IPS DF 6.9 (cell line): ENCODE results near the gene EHMT1.
"Not testable (repeated sequence)": the region's sequence is repeated elsewhere in the genome, so short reads cannot be mapped to it uniquely, and the experiment has no call there.

Source experiments
- DNase-seq: peaks from one replicate; pipeline ENCODE4 v3.0.0-alpha.2; 2013; ENCODE audit warnings: low read depth, low spot score
- H3K27ac ChIP-seq: one replicate; pipeline ENCODE4 v1.5.1; 2013; ENCODE audit warnings: low read length, control low read depth
- H3K27me3 ChIP-seq: 2 replicates; pipeline ENCODE4 v1.6.1; 2013; ENCODE audit warnings: mild to moderate bottlenecking, low read length; ENCODE audit not compliant: control insufficient read depth, insufficient read depth
- H3K36me3 ChIP-seq: 2 replicates; pipeline ENCODE4 v1.6.1; 2013; ENCODE audit warnings: low read length; ENCODE audit not compliant: control insufficient read depth, insufficient read depth
- H3K4me1 ChIP-seq: 2 replicates; pipeline ENCODE4 v1.6.1; 2013; ENCODE audit warnings: low read length; ENCODE audit not compliant: control insufficient read depth, insufficient read depth
- H3K4me3 ChIP-seq: 2 replicates; pipeline ENCODE4 v1.5.1; 2013; ENCODE audit warnings: mild to moderate bottlenecking, low read length
- H3K9me3 ChIP-seq: 2 replicates; pipeline ENCODE4 v1.6.1; 2013; ENCODE audit warnings: low read length, inconsistent platforms; ENCODE audit not compliant: control insufficient read depth, insufficient read depth
- WGBS: extraction: QIAGEN DNeasy Blood & Tissue Kit; methylation state at CpG from one replicate; pipeline ENCODE4 v1.1.7; 2013; ENCODE audit warnings: mixed read lengths, missing lambda C conversion rate; ENCODE audit not compliant: insufficient read length, insufficient coverage; 5-methylcytosine and 5-hydroxymethylcytosine counted together

Gene EHMT1

DNA sequence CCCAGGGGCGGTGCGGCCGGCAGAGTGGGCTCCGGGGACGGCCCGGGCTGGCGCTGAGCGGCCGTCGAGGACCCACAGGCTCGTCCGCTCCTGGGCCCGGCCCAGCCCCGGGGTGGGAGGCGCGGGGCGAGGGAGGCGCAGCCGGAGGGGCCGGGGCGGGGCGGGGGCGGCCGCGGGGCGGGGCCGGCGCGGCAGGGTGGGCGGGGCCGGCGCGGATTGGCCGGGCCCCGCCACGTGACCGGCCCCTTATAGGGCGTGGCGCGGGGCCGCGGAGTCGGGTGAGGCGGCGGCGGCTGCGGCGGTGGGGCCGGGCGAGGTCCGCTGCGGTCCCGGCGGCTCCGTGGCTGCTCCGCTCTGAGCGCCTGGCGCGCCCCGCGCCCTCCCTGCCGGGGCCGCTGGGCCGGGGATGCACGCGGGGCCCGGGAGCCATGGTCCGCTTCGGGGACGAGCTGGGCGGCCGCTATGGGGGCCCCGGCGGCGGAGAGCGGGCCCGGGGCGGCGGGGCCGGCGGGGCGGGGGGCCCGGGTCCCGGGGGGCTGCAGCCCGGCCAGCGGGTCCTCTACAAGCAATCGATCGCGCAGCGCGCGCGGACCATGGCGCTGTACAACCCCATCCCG lies 258.8 kb downstream of the EHMT1 start, which contains the start of gene CACNA1B:
Gene CACNA1B, plus strand, starts transcription at position 277 of the 617 bp plus-strand sequence. Its CDS starts 152 bp downstream, at position 429.
- DNase-seq, H3K9me3 ChIP-seq, H3K27me3 ChIP-seq, H3K36me3 ChIP-seq, H3K4me1 ChIP-seq, H3K27ac ChIP-seq: not testable (repeated sequence)
- WGBS: no CpG with 5 or more reads among the region's 95 CpGs
- peak within 1 kb of the TSS; percentile 53; the same call in 1 of the 2 replicates for H3K4me3 ChIP-seq

GRCh38 chr9:137878146-137878941 lies 259.5 kb downstream of the EHMT1 start:
- no peak overlapping the region for H3K27ac ChIP-seq
- peak; percentile 54 for DNase-seq
- H3K4me3 ChIP-seq: peak overlapping the region; percentile 53; the same call in 1 of the 2 replicates
- H3K27me3 ChIP-seq: peaks cover 2% of the 10 kb centered on the region; the same call in 1 of the 2 replicates
- H3K9me3 ChIP-seq: no peaks in the 10 kb centered on the region
- WGBS: no CpG with 5 or more reads among the region's 101 CpGs
- H3K36me3 ChIP-seq: peaks cover 8% of the 10 kb centered on the region; the same call in 1 of the 2 replicates
- peaks cover 2% of the 10 kb centered on the region for H3K4me1 ChIP-seq

GRCh38 chr9:137879052-137879451 lies 260.2 kb downstream of the EHMT1 start:
- Histone ChIP-seq H3K4me3 (no peak overlapping the region), H3K27ac (no peak overlapping the region), H3K9me3 (no peaks in the 10 kb centered on the region), H3K36me3 (peaks cover 8% of the 10 kb centered on the region; the same call in 1 of the 2 replicates), H3K4me1 (peaks cover 2% of the 10 kb centered on the region), H3K27me3 (peaks cover 2% of the 10 kb centered on the region; the same call in 1 of the 2 replicates)
- DNase-seq: no peak
- no CpG with 5 or more reads among the region's 20 CpGs for WGBS

- WGBS: no CpG with 5 or more reads among the region's 8 CpGs
- DNase-seq: no peak
Observed at GRCh38 chr9:137879566-137880150, 260.9 kb downstream of the EHMT1 start.

GRCh38 chr9:137880160-137880975 lies 261.6 kb downstream of the EHMT1 start:
- no peak for DNase-seq
- Histone ChIP-seq H3K27me3 (peaks cover 2% of the 10 kb centered on the region; the same call in 1 of the 2 replicates), H3K4me3 (no peak overlapping the region), H3K27ac (no peak overlapping the region), H3K4me1 (peaks cover 2% of the 10 kb centered on the region), H3K36me3 (peaks cover 8% of the 10 kb centered on the region; the same call in 1 of the 2 replicates), H3K9me3 (no peaks in the 10 kb centered on the region)
- WGBS: no CpG with 5 or more reads among the region's 16 CpGs

More at GRCh38 chr9:137879566-137880150, 260.9 kb downstream of the EHMT1 start:
- Histone ChIP-seq H3K9me3 (no peaks in the 10 kb centered on the region), H3K4me1 (peaks cover 2% of the 10 kb centered on the region), H3K36me3 (peaks cover 8% of the 10 kb centered on the region; the same call in 1 of the 2 replicates), H3K4me3 (no peak overlapping the region), H3K27ac (no peak overlapping the region), H3K27me3 (peaks cover 2% of the 10 kb centered on the region; the same call in 1 of the 2 replicates)

- no peak for DNase-seq
- Histone ChIP-seq H3K4me1 (peaks cover 2% of the 10 kb centered on the region), H3K36me3 (peaks cover 8% of the 10 kb centered on the region; the same call in 1 of the 2 replicates), H3K9me3 (no peaks in the 10 kb centered on the region), H3K27ac (no peak overlapping the region), H3K27me3 (peaks cover 2% of the 10 kb centered on the region; the same call in 1 of the 2 replicates), H3K4me3 (no peak overlapping the region)
- WGBS: no CpG with 5 or more reads among the region's 10 CpGs
Observed at GRCh38 chr9:137880976-137881530, 262.2 kb downstream of the EHMT1 start.

DNA sequence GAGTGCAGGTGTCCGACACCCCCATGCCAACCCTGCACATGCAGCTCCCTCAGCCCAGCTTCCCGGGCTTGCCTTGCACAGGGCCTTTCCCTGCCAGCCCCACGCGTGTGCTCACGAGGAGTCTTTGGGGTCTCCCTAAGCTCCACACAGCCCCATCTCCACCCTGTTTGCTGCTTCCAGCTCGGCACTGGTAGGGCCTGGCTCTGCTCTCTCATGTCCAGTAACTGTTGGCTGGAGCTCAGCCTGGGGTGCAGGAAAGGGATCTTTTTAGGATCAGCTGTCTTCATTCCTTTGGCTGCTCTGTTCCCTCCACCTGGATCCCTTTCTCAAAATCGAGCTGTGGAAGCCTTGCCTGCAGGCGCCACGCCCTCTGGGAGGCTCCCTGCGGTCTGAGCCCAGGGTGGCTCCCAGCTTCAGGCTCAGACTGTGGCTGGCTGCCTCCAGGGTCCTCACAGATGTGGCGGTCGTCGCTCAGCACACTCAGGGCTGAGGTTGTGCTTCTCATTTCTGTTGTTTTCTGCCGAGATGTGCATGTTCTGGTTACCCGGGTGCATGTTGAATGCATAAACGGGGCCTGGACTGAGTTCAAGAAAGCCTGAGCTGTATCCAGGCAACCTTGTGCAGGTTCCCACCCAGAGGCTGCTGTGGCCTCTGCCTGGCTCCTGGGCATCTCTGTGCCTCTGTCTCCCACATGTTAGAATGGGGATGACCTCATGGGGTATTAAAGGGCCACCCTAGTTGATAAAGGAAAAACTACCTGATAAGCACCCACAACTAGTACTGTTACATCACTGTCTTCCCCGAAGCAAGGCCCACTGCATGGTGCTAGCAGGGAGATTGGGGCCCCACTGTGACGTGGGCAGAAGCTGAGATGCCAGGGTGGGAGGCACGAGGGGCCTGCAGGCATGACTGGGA lies 263.0 kb downstream of the EHMT1 start:
- Histone ChIP-seq H3K9me3 (no peaks in the 10 kb centered on the region), H3K36me3 (peaks cover 8% of the 10 kb centered on the region; the same call in 1 of the 2 replicates), H3K27ac (no peak overlapping the region), H3K4me1 (peaks cover 2% of the 10 kb centered on the region), H3K4me3 (no peak overlapping the region; the same call in 1 of the 2 replicates), H3K27me3 (no peaks in the 10 kb centered on the region)
- no peak for DNase-seq
- no CpG with 5 or more reads among the region's 19 CpGs for WGBS

- Histone ChIP-seq H3K27me3 (no peaks in the 10 kb centered on the region), H3K9me3 (no peaks in the 10 kb centered on the region), H3K36me3 (peaks cover 8% of the 10 kb centered on the region; the same call in 1 of the 2 replicates), H3K4me1 (peaks cover 2% of the 10 kb centered on the region), H3K4me3 (no peak overlapping the region), H3K27ac (no peak overlapping the region)
- DNase-seq: no peak
- WGBS: no CpG with 5 or more reads among the region's 10 CpGs
Observed at GRCh38 chr9:137882506-137882821, 263.7 kb downstream of the EHMT1 start.

DNA sequence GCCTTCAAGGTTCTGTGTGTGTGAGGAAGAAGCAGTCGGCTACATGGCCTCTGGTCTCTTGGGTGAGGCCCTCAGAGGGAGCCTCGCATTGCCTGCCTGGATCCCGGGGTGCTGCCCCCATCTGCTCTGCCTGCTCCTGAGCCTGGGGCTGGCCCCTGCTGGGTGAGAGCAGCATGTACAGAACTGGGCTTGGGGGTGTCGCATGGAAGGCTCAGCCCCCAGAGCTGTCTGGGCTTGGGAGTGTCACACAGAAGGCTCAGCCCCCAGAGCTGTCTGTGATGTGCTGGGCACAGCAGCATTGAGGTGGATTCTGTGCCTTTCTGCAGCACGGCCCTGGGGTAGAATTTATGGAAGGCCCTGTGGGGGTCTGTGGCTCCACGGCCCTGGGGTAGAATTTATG lies 265.2 kb downstream of the EHMT1 start:
- not testable (repeated sequence) for H3K36me3 ChIP-seq, H3K4me1 ChIP-seq, H3K9me3 ChIP-seq, H3K27me3 ChIP-seq, H3K27ac ChIP-seq, DNase-seq, H3K4me3 ChIP-seq
- no CpG with 5 or more reads among the region's 6 CpGs for WGBS
